ENCODE data around the gene SYNGAP1.
A peak's percentile ranks its signal among the peaks of the same experiment; 100 is the strongest.

Gene SYNGAP1

GRCh38 chr6:33420491-33421343 lies 852 bp downstream of the SYNGAP1 start:
- H3K9ac ChIP-seq (ENCODE audit: low read length in 5 of 5), result no peak overlapping the region
- peaks cover 0 to 10% (median 4%) of the 10 kb centered on the region in 5 donors for H3K36me3 ChIP-seq (ENCODE audit: control insufficient read depth in 5 of 5, insufficient read depth in 5 of 5, low read length in 5 of 5)
- H3K27ac ChIP-seq (ENCODE audit: low read depth, low read length), result no peak overlapping the region
- peaks cover 0 to 3% (median 0%) of the 10 kb centered on the region in 5 donors for H3K27me3 ChIP-seq (ENCODE audit: control insufficient read depth in 5 of 5, insufficient read depth in 4 of 5, low read length in 5 of 5)
- no peaks in the 10 kb centered on the region for H3K9me3 ChIP-seq (ENCODE audit: control insufficient read depth in 5 of 5, low read length in 5 of 5)
- H3K4me3 ChIP-seq (ENCODE audit: low read depth in 1 of 5, low read length in 5 of 5), result no peak overlapping the region
- H3K4me1 ChIP-seq (ENCODE audit: control insufficient read depth in 5 of 5, insufficient read depth in 5 of 5, low read length in 5 of 5), result peaks cover 10 to 49% (median 40%) of the 10 kb centered on the region in 5 donors

GRCh38 chr6:33421344-33421643 lies 1.4 kb downstream of the SYNGAP1 start:
- Histone ChIP-seq H3K27ac (ENCODE audit: low read depth, low read length) (no peak overlapping the region), H3K36me3 (ENCODE audit: control insufficient read depth in 5 of 5, insufficient read depth in 5 of 5, low read length in 5 of 5) (peaks cover 0 to 5% (median 0%) of the 10 kb centered on the region in 5 donors), H3K9me3 (ENCODE audit: control insufficient read depth in 5 of 5, low read length in 5 of 5) (no peaks in the 10 kb centered on the region), H3K9ac (ENCODE audit: low read length in 5 of 5) (no peak overlapping the region), H3K4me3 (ENCODE audit: low read depth in 1 of 5, low read length in 5 of 5) (no peak overlapping the region), H3K4me1 (ENCODE audit: control insufficient read depth in 5 of 5, insufficient read depth in 5 of 5, low read length in 5 of 5) (peaks cover 10 to 43% (median 38%) of the 10 kb centered on the region in 5 donors), H3K27me3 (ENCODE audit: control insufficient read depth in 5 of 5, insufficient read depth in 4 of 5, low read length in 5 of 5) (peaks cover 0 to 3% (median 0%) of the 10 kb centered on the region in 5 donors)

- Histone ChIP-seq H3K4me1 (ENCODE audit: control insufficient read depth in 5 of 5, insufficient read depth in 5 of 5, low read length in 5 of 5) (peaks cover 7 to 38% (median 36%) of the 10 kb centered on the region in 5 donors), H3K9me3 (ENCODE audit: control insufficient read depth in 5 of 5, low read length in 5 of 5) (no peaks in the 10 kb centered on the region), H3K27me3 (ENCODE audit: control insufficient read depth in 5 of 5, insufficient read depth in 4 of 5, low read length in 5 of 5) (no peaks in the 10 kb centered on the region), H3K27ac (ENCODE audit: low read depth, low read length) (no peak overlapping the region), H3K4me3 (ENCODE audit: low read depth in 1 of 5, low read length in 5 of 5) (no peak overlapping the region), H3K9ac (ENCODE audit: low read length in 5 of 5) (no peak overlapping the region), H3K36me3 (ENCODE audit: control insufficient read depth in 5 of 5, insufficient read depth in 5 of 5, low read length in 5 of 5) (no peaks in the 10 kb centered on the region)
Observed at GRCh38 chr6:33423777-33424176, 3.9 kb downstream of the SYNGAP1 start.

- Histone ChIP-seq H3K4me3 (ENCODE audit: low read depth in 1 of 5, low read length in 5 of 5) (peak overlapping the region; percentile 55 to 87 (median 74)), H3K4me1 (ENCODE audit: control insufficient read depth in 5 of 5, insufficient read depth in 5 of 5, low read length in 5 of 5) (peaks cover 9 to 45% (median 36%) of the 10 kb centered on the region in 5 donors), H3K27ac (ENCODE audit: low read depth, low read length) (peak overlapping the region; percentile 90), H3K27me3 (ENCODE audit: control insufficient read depth in 5 of 5, insufficient read depth in 4 of 5, low read length in 5 of 5) (no peaks in the 10 kb centered on the region), H3K36me3 (ENCODE audit: control insufficient read depth in 5 of 5, insufficient read depth in 5 of 5, low read length in 5 of 5) (no peaks in the 10 kb centered on the region), H3K9ac (ENCODE audit: low read length in 5 of 5) (peak overlapping the region; percentile 80 to 88 (median 86)), H3K9me3 (ENCODE audit: control insufficient read depth in 5 of 5, low read length in 5 of 5) (no peaks in the 10 kb centered on the region)
Observed at GRCh38 chr6:33424855-33425667, 5.2 kb downstream of the SYNGAP1 start.

GRCh38 chr6:33425668-33426577 lies 6.1 kb downstream of the SYNGAP1 start:
- peak overlapping the region; percentile 79 to 88 (median 80) for H3K9ac ChIP-seq (ENCODE audit: low read length in 5 of 5)

GRCh38 chr6:33426590-33427511 lies 7.0 kb downstream of the SYNGAP1 start:
- H3K9ac ChIP-seq (ENCODE audit: low read length in 5 of 5), result peak overlapping the region in 4 of 5 donors; percentile 53 to 81 (median 64)
- H3K27me3 ChIP-seq (ENCODE audit: control insufficient read depth in 5 of 5, insufficient read depth in 4 of 5, low read length in 5 of 5), result peaks cover 0 to 4% (median 0%) of the 10 kb centered on the region in 5 donors
- peak overlapping the region; percentile 63 to 84 (median 73) for H3K4me3 ChIP-seq (ENCODE audit: low read depth in 1 of 5, low read length in 5 of 5)
- H3K9me3 ChIP-seq (ENCODE audit: control insufficient read depth in 5 of 5, low read length in 5 of 5), result no peaks in the 10 kb centered on the region
- peaks cover 11 to 62% (median 47%) of the 10 kb centered on the region in 5 donors for H3K4me1 ChIP-seq (ENCODE audit: control insufficient read depth in 5 of 5, insufficient read depth in 5 of 5, low read length in 5 of 5)
- peak overlapping the region; percentile 90 for H3K27ac ChIP-seq (ENCODE audit: low read depth, low read length)
- H3K36me3 ChIP-seq (ENCODE audit: control insufficient read depth in 5 of 5, insufficient read depth in 5 of 5, low read length in 5 of 5), result no peaks in the 10 kb centered on the region

More at GRCh38 chr6:33425668-33426577, 6.1 kb downstream of the SYNGAP1 start:
- Histone ChIP-seq H3K36me3 (ENCODE audit: control insufficient read depth in 5 of 5, insufficient read depth in 5 of 5, low read length in 5 of 5) (no peaks in the 10 kb centered on the region), H3K9me3 (ENCODE audit: control insufficient read depth in 5 of 5, low read length in 5 of 5) (no peaks in the 10 kb centered on the region), H3K4me1 (ENCODE audit: control insufficient read depth in 5 of 5, insufficient read depth in 5 of 5, low read length in 5 of 5) (peaks cover 11 to 54% (median 43%) of the 10 kb centered on the region in 5 donors), H3K27me3 (ENCODE audit: control insufficient read depth in 5 of 5, insufficient read depth in 4 of 5, low read length in 5 of 5) (peaks cover 0 to 4% (median 0%) of the 10 kb centered on the region in 5 donors), H3K27ac (ENCODE audit: low read depth, low read length) (peak overlapping the region; percentile 90), H3K4me3 (ENCODE audit: low read depth in 1 of 5, low read length in 5 of 5) (peak overlapping the region; percentile 55 to 87 (median 74))

GRCh38 chr6:33427585-33428223 lies 7.8 kb downstream of the SYNGAP1 start:
- Histone ChIP-seq H3K4me3 (ENCODE audit: low read depth in 1 of 5, low read length in 5 of 5) (peak overlapping the region; percentile 63 to 74 (median 71)), H3K9ac (ENCODE audit: low read length in 5 of 5) (peak overlapping the region in 4 of 5 donors; percentile 53 to 81 (median 64)), H3K9me3 (ENCODE audit: control insufficient read depth in 5 of 5, low read length in 5 of 5) (no peaks in the 10 kb centered on the region), H3K27ac (ENCODE audit: low read depth, low read length) (no peak overlapping the region), H3K27me3 (ENCODE audit: control insufficient read depth in 5 of 5, insufficient read depth in 4 of 5, low read length in 5 of 5) (peaks cover 0 to 4% (median 0%) of the 10 kb centered on the region in 5 donors), H3K36me3 (ENCODE audit: control insufficient read depth in 5 of 5, insufficient read depth in 5 of 5, low read length in 5 of 5) (peaks cover 0 to 2% (median 0%) of the 10 kb centered on the region in 5 donors), H3K4me1 (ENCODE audit: control insufficient read depth in 5 of 5, insufficient read depth in 5 of 5, low read length in 5 of 5) (peaks cover 11 to 66% (median 47%) of the 10 kb centered on the region in 5 donors)

GRCh38 chr6:33428224-33428965 lies 8.5 kb downstream of the SYNGAP1 start:
- Histone ChIP-seq H3K4me3 (ENCODE audit: low read depth in 1 of 5, low read length in 5 of 5) (peak overlapping the region in 4 of 5 donors; percentile 26 to 73 (median 56)), H3K4me1 (ENCODE audit: control insufficient read depth in 5 of 5, insufficient read depth in 5 of 5, low read length in 5 of 5) (peaks cover 11 to 66% (median 47%) of the 10 kb centered on the region in 5 donors), H3K9me3 (ENCODE audit: control insufficient read depth in 5 of 5, low read length in 5 of 5) (no peaks in the 10 kb centered on the region), H3K27me3 (ENCODE audit: control insufficient read depth in 5 of 5, insufficient read depth in 4 of 5, low read length in 5 of 5) (peaks cover 0 to 4% (median 0%) of the 10 kb centered on the region in 5 donors), H3K9ac (ENCODE audit: low read length in 5 of 5) (peak overlapping the region in 2 of 5 donors; percentile 38 to 59), H3K36me3 (ENCODE audit: control insufficient read depth in 5 of 5, insufficient read depth in 5 of 5, low read length in 5 of 5) (peaks cover 0 to 5% (median 2%) of the 10 kb centered on the region in 5 donors), H3K27ac (ENCODE audit: low read depth, low read length) (peak overlapping the region; percentile 30)

Measured in subcutaneous abdominal adipose tissue (tissue), 5 donors.